ENCODE results near the gene RHEB. TPM values are rescaled to one million over a fixed set of nuclear protein-coding genes. Genes with fewer than 3 reads are reported as not detected.
A peak's percentile ranks its signal among the peaks of the same experiment; 100 is the strongest.

The RHEB gene
- total and polyA plus RNA-seq, 2 donors (not counting 1 experiment from before 2014, with no cell fraction given) = 9.3 to 40.3 TPM

DNA sequence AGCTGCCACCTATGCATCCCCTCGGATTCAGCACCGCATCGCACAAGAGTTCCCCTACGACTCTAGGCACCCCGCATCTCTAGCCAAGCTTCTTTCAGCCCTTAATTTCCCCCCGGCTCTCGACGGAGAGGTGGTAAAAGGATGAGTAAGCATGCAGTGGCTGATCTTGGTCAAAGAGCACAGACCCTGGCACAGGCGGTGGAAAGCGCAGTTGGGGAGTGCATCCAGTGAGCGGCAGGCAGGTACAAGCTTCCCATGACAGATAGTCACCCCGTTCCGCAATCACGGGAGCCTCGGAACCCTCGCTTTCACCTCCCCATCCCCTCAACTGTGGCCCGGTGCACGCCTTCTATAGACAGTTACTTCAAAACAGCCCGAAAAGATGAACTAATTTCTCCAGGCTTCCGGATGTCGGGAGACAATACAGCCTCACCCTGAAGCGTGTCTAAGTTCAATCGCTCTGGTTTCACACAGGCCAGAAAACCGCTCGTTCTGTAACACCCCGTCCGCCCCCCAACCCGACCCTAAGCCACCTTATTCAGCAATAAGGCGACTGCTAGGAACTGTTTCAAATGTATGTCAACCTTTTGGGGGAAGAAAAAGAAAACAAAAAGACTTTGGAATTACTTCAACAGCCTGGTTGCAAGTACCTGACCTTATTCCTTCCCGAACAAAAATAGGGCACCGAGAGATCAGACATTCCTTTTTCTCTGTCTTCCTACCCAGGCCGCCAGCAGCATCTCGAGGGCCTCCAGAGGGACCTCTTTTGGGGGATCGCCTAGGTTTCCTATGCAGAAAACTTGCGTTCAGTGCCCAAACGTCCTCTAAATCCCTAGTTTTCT is 1.4 kb downstream of the RHEB start:
- H3K4me3 Mint-ChIP-seq = peak overlapping the region; percentile 82
- H4K20me1 ChIP-seq (ENCODE audit: control insufficient read depth, insufficient read depth, low read length, poor library complexity, severe bottlenecking) = peaks cover 53% of the 10 kb centered on the region
- H2AFZ ChIP-seq (ENCODE audit: insufficient read depth, low read depth, low read length, poor library complexity, severe bottlenecking) = no peak overlapping the region
- peaks cover 0 to 7% (median 0%) of the 10 kb centered on the region in 3 donors for H3K9me3 ChIP-seq (ENCODE audit: control extremely low read depth in 1 of 3, control insufficient read depth in 2 of 3, insufficient read depth in 1 of 3, low read length in 2 of 3)
- peak overlapping the region; percentile 63 to 79 (median 74) for H3K4me3 ChIP-seq (ENCODE audit: control extremely low read depth in 1 of 5, extremely low read depth in 1 of 5, insufficient read depth in 1 of 5, low read depth in 2 of 5, low read length in 4 of 5)
- intact Hi-C loops (cut with micrococcal nuclease) = loop anchor here (2.0 kb wide), 1 partner anchor 358 kb away; the partner anchor contains the start of gene PRKAG2
- WGBS (ENCODE audit: insufficient coverage) = 2% methylated on average over 27 of the region's 36 CpGs
- H3K9ac ChIP-seq (ENCODE audit: low read length) = peak overlapping the region; percentile 71
- no peaks in the 10 kb centered on the region for H3K9me3 Mint-ChIP-seq (ENCODE audit: insufficient read depth)
- peaks cover 0 to 4% (median 2%) of the 10 kb centered on the region in 4 experiments for H3K27me3 ChIP-seq (replicated peaks in 1 of 4; ENCODE audit: control extremely low read depth in 1 of 4, control insufficient read depth in 3 of 4, insufficient read depth in 4 of 4, low read length in 3 of 4)
- ATAC-seq (ENCODE audit: low read depth) (no peak), DNase-seq (peak; percentile 59)
- CTCF ChIA-PET = interaction anchor here (1.1 kb wide), 1 partner anchor 150 kb away, joined by 4 read pairs; no protein-coding TSS in a partner anchor
- H3K4me2 ChIP-seq (replicated peaks; ENCODE audit: low read depth, low read length, poor library complexity, severe bottlenecking) = peak overlapping the region; percentile 83
- H3K27me3 Mint-ChIP-seq = no peaks in the 10 kb centered on the region
- H3K79me2 ChIP-seq (ENCODE audit: control insufficient read depth, insufficient read depth, low read length) = peaks cover 55% of the 10 kb centered on the region
- peaks cover 18 to 27% of the 10 kb centered on the region in 2 donors for H3K4me1 ChIP-seq (ENCODE audit: control insufficient read depth in 2 of 2, insufficient read depth in 2 of 2, low read length in 2 of 2)
- H3K4me1 Mint-ChIP-seq = peaks cover 46% of the 10 kb centered on the region
- H3K36me3 ChIP-seq (replicated peaks in 1 of 2; ENCODE audit: control extremely low read depth in 1 of 2, control insufficient read depth in 1 of 2, extremely low read depth in 1 of 2, insufficient read depth in 2 of 2, low read length in 1 of 2) = no peaks in the 10 kb centered on the region
- peak overlapping the region; percentile 78 to 93 for H3K27ac ChIP-seq (ENCODE audit: low read length in 2 of 2)
- no peak for TF ChIP-seq CTCF (IDR thresholded peaks at IDR 0.05)
- TF ChIP-seq EZH2 (IDR thresholded peaks at IDR 0.05; ENCODE audit: borderline replicate concordance, insufficient read depth, low read depth, low read length, poor library complexity, severe bottlenecking) = no peak
- POLR2A ChIA-PET = interaction anchor here (1.8 kb wide), 1 partner anchor 114 kb away, joined by 14 read pairs; no protein-coding TSS in a partner anchor
- H3K27ac Mint-ChIP-seq = peak overlapping the region; percentile 93
